Measurements from ENCODE around the gene MISP3.
A peak's percentile ranks its signal among the peaks of the same experiment; 100 is the strongest.

MISP3 gene

GRCh38 chr19:14080887-14081796 is 8.6 kb downstream of the MISP3 start:
- DNase-seq (ENCODE audit: low read depth): peak; percentile 98

DNA sequence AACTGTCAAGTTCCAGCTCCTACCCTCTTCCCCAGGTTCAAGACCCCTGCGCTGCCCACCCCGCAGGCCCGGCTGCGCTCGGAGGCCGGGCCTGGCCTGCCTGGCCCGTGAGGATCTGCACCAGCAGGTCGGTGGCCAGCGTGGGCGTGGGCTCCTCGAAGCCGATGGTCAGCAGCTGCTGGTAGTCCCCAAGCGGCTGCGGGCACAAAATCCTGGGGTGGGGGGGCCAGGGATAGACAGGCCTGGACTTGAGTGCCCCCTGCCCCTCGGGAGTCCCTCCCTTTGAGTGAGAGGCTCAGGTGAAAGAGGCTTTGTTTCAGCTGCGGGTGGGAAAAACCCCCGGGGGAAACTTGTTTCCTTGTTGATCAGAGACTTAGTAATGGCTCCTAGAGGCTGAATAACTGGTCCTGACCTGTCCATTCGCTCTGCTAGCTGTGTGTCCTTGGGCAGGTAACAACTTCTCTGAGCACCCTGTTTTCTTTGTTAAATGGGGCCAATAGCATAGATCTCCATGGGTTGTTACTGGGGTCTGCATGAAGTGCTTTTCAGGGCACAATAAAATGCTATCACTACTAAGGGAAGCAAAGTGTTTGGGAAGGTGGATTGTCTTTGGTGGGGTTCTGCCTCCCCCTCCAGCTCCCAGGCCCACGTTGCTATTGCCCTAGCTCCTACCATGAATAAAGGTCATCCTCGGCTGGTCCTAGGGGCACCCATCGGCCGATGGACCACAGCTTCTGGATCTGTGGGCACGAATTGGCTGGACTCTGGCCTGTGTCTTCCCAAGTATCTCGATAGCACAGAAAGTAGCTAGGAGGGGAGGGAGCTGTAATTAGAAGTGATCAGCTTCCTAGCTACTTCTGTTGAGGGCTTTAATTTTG is 9.4 kb downstream of the MISP3 start:
- DNase-seq (ENCODE audit: low read depth): no peak

DNA sequence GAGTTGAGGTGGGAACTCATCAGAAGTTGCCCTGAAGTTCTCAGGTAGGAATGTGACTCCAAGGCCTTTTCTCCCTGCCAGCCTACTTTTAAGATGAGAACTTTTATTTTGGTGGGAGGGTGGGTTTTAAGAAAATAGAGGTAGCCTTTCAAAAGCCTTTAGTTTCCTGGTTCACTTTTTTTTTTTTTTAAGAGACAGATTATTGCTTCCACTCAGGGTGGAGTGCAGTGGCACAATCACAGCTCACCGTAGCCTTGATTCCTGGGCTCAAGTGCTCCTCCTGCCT is 10.0 kb downstream of the MISP3 start:
- DNase-seq (ENCODE audit: low read depth): no peak

GRCh38 chr19:14085309-14085995 is 12.9 kb downstream of the MISP3 start, which contains the start of gene C19orf67:
TSS of gene C19orf67 (minus strand) at chr19:14085783. CDS start at chr19:14085627, 156 bp downstream.
- no peak for DNase-seq (ENCODE audit: low read depth)

GRCh38 chr19:14086098-14086497 is 13.5 kb downstream of the MISP3 start:
- DNase-seq (ENCODE audit: low read depth): no peak

GRCh38 chr19:14088634-14089411 is 16.2 kb downstream of the MISP3 start:
- DNase-seq (ENCODE audit: low read depth): no peak

GRCh38 chr19:14089412-14089661 is 16.8 kb downstream of the MISP3 start:
- no peak for DNase-seq (ENCODE audit: low read depth)

DNA sequence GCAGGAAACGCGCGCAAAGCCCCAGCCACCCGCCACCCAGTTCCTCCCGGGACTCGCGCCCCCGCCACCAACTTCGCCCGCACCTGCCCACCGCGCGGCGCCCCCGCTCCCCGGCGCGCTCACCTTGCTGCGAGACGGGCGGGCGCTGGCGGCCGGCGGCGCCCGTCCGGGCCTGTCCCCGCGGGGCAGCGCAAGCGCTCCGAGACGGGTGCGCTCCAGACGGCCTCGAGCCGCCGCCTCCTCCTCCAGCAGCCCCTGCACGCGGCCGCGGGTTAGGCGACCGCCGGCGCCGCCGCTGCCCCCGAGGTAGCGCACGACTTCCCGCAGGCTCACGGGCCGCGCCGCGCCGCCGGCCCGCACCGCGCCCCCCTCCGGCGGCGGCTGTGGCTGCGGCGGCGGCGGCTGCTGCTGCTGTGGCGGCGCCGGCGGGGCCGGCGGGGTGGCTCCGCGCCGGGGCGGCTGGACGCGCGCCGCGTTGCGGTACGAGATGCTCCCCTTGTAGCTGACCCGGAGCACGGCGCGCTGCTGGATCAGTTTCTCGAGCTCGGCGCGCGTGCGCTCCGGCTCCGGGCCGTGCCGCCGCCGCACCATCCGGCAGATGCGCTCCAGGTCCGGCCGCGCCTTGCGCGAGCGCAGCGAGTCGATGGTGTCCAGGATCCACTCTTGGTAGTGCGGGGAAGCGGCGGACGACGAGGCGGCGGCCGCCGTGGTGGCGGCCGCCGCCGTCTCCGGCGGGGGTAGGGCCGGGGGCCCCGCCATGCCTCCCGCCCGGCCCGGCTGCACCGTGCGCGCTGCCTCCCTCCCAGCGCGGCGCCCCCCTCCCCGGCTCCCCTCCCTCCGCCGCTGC is 17.3 kb downstream of the MISP3 start:
- no peak for DNase-seq (ENCODE audit: low read depth)

DNA sequence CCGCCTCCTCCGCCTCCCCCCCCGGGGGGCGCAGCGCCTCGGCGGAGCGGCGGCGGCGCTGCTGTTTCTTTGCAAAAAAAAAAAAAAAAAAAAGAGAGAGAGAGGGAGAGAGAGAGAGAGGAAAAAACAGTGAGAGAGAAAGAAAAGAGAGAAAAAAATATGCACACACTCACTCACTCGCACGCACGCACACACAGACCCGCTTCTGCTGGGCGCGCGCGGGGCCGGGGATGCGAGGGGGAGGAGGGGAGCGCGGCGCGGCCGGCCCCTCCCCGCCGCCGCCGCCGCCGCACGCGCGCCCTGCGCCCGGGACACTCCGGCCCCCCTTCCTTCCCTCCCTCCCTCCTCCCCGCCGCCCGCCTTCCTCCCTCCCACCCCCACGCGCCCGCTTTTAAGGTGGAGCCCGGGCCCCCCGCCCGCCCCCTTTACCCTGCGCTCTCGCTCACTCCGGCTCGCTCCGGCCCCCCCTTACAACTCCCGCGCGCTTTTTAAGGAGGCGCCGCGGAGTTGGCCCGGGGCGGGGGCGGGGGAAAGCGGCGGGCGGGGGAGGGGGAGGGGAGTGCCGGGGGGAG is 18.0 kb downstream of the MISP3 start, which contains the start of gene SAMD1:
SAMD1 (minus strand) TSS at position 243 of the 572 bp plus-strand sequence.
- DNase-seq (ENCODE audit: low read depth): peak; percentile 80

GRCh38 chr19:14091081-14091812 is 18.7 kb downstream of the MISP3 start:
- no peak for DNase-seq (ENCODE audit: low read depth)

GRCh38 chr19:14091813-14092462 is 19.4 kb downstream of the MISP3 start:
- DNase-seq (ENCODE audit: low read depth): no peak

- no peak for DNase-seq (ENCODE audit: low read depth)
Observed at GRCh38 chr19:14093117-14093823, 20.7 kb downstream of the MISP3 start.

DNA sequence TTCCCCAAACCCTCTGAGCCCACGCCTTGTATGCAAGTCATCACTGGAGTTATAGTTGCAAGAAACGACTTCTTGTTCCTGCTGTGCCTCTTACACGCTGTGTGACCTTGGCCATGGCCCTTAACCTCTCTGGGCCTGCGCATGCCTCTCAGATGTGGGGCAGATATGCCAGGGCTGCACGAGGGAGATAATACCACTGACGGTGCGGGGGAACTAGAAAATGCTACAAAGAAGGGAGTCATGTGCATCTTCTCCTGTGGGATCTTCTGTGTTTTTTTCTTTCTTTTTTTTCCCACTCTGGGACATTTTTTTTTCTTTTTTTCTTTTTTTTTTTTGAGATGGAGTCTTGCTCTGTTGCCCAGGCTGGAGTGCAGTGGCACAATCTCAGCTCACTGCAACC is 22.3 kb downstream of the MISP3 start:
- DNase-seq (ENCODE audit: low read depth): no peak

DNA sequence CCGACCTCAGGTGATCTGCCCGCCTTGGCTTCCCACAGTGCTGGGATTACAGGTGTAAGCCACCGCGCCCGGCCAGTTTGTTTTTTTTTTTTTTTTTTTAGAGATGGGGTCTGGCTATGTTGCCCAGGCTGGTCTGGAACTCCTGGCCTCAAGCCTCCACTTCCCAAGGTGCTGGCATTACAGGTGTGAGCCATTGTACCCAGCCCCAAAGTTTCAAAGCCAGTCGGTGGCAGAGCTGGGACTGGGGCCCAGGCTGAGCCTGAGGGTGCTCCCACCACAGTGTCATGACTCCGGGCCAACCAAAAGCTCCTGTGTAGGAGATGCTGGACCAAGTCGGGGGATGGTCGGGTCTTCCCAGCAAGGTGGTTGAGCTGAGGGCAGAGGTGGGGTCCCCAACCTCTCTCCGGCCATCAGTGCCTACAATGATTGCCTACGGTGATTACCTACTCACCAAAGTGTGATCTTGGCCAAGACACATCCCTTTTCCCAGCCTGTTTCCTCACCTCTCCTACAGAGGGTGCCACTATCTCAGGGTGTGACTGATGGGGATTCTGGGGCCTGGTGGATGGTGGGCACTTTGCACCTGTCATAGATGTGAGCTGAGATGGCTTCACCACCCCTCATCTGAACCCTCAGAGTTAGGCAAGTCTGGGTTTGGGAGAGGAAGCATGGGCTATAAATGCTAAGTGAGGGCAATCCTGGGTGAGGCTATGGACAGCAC is 23.8 kb downstream of the MISP3 start:
- no peak for DNase-seq (ENCODE audit: low read depth)

- DNase-seq (ENCODE audit: low read depth): no peak
Observed at GRCh38 chr19:14097532-14098151, 25.1 kb downstream of the MISP3 start.

- DNase-seq (ENCODE audit: low read depth): no peak
Observed at GRCh38 chr19:14101003-14101545, 28.5 kb downstream of the MISP3 start.

GRCh38 chr19:14102102-14102696 is 29.6 kb downstream of the MISP3 start:
- no peak for DNase-seq (ENCODE audit: low read depth)
